CD8-positive, alpha-beta memory T cell (primary cell): ENCODE measurements around the gene MEF2A. TPM values are rescaled to one million over a fixed set of nuclear protein-coding genes. Genes with fewer than 3 reads are reported as not detected.

Experiments used
- CTCF ChIA-PET: fragments of 350-600 bp; sonication (Branson Sonifier 250); formaldehyde crosslinking; loops from one replicate; lab custom pipeline; 2021; ENCODE audit warnings: antibody characterized with exemption; lab: Charles Lee
- POLR2A ChIA-PET: fragments of 350-600 bp; sonication (Branson Sonifier 250); formaldehyde crosslinking; loops from one replicate; lab custom pipeline; 2021; ENCODE audit warnings: antibody characterized with exemption; lab: Charles Lee
- DNase-seq, 5 donors: peaks; one replicate each; pipeline versions ENCODE4 v3.0.0 to v3.0.0-alpha.2; 2020 to 2022; ENCODE audit warnings: mixed read lengths in 1 of 5
- H3K27ac ChIP-seq: one replicate; pipeline ENCODE4 v1.7.0; 2013; ENCODE audit warnings: low read depth, mild to moderate bottlenecking, low read length, moderate library complexity
- H3K27me3 ChIP-seq: 2 replicates; pipeline ENCODE4 v1.7.0; 2013; ENCODE audit warnings: low read length, mild to moderate bottlenecking; ENCODE audit not compliant: insufficient read depth, poor library complexity, severe bottlenecking
- H3K36me3 ChIP-seq: 2 replicates; pipeline ENCODE4 v1.7.0; 2013; ENCODE audit warnings: mild to moderate bottlenecking, low read length, moderate library complexity; ENCODE audit not compliant: insufficient read depth
- H3K4me1 ChIP-seq: 2 replicates; pipeline ENCODE4 v1.7.0; 2013; ENCODE audit warnings: mild to moderate bottlenecking, low read length, moderate library complexity; ENCODE audit not compliant: insufficient read depth
- H3K4me3 ChIP-seq: 2 replicates; pipeline ENCODE4 v1.7.0; 2013; ENCODE audit warnings: mild to moderate bottlenecking, low read length
- H3K9me3 ChIP-seq: 2 replicates; pipeline ENCODE4 v1.7.0; 2013; ENCODE audit warnings: mild to moderate bottlenecking, low read length
- H3K27ac Mint-ChIP-seq, 8 donors: one replicate each; pipeline ENCODE4 v1.8.0; 2020 to 2021; ENCODE audit warnings: mixed read lengths in 8 of 8, mild to moderate bottlenecking in 6 of 8, inconsistent platforms in 3 of 8, moderate library complexity in 3 of 8
- H3K27me3 Mint-ChIP-seq, 2 donors: one replicate each; pipeline ENCODE4 v1.8.0; 2020 to 2021; ENCODE audit warnings: mixed read lengths in 2 of 2, mild to moderate bottlenecking in 1 of 2, moderate library complexity in 1 of 2
- H3K36me3 Mint-ChIP-seq, 3 donors: one replicate each; pipeline ENCODE4 v1.8.0; 2020 to 2021; ENCODE audit warnings: mixed read lengths in 3 of 3, inconsistent platforms in 1 of 3, mild to moderate bottlenecking in 1 of 3
- H3K4me1 Mint-ChIP-seq, 3 donors: one replicate each; pipeline ENCODE4 v1.8.0; 2020 to 2021; ENCODE audit warnings: mixed read lengths in 3 of 3, inconsistent platforms in 1 of 3, mild to moderate bottlenecking in 1 of 3
- H3K4me3 Mint-ChIP-seq, 7 donors: one replicate each; pipeline ENCODE4 v1.8.0; 2020 to 2021; ENCODE audit warnings: mixed read lengths in 7 of 7, mild to moderate bottlenecking in 6 of 7, moderate library complexity in 4 of 7, inconsistent platforms in 2 of 7
- H3K9me3 Mint-ChIP-seq, 5 donors: one replicate each; pipeline ENCODE4 v1.8.0; 2020 to 2022; ENCODE audit warnings: mixed read lengths in 5 of 5, mild to moderate bottlenecking in 3 of 5, moderate library complexity in 2 of 5, inconsistent platforms in 1 of 5
- polyA plus RNA-seq: library from polyadenylated mRNA; unstranded; fragments of 300-500 nt; fragmentation: Illumina TruSeq; gene quantifications from one replicate; pipeline ENCODE4 v1.2.3, GENCODE V29; 2021
- total RNA-seq, 2 experiments: library from RNA; stranded (reverse); gene quantifications; one replicate each; pipeline ENCODE4 v1.2.3, GENCODE V29; 2021

Gene MEF2A
- total and polyA plus RNA-seq, 3 experiments from 2014 or later: 15.3 to 22.4 (median 21.1) TPM

DNA sequence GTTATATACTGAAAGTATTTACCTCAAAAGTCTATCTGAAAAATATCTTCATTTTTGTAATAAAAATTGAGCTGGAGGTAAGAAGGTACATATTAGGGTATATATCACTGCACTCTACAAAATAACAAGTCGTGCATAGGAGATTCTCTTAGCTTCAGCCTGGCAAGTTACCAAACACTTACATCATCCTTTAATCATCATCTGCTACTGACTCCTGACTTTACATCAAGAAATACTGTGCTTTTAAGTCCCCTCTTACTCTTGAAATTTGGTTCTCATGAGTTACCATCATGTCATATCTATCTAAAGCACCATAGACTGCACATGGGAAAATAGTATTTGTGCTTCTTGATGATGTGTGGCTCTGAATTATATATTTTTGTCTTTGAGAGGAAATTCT lies 116.7 kb downstream of the MEF2A start:
- POLR2A ChIA-PET: no interaction called here
- no peak overlapping the region for H3K4me3 Mint-ChIP-seq
- no peaks in the 10 kb centered on the region for H3K27me3 Mint-ChIP-seq
- H3K4me1 Mint-ChIP-seq: peaks cover 19 to 42% (median 39%) of the 10 kb centered on the region in 3 donors
- H3K36me3 Mint-ChIP-seq: peaks cover 33 to 53% (median 35%) of the 10 kb centered on the region in 3 donors
- Histone ChIP-seq H3K27me3 (no peaks in the 10 kb centered on the region), H3K4me3 (no peak overlapping the region), H3K36me3 (no peaks in the 10 kb centered on the region), H3K9me3 (no peaks in the 10 kb centered on the region), H3K4me1 (peaks cover 18% of the 10 kb centered on the region), H3K27ac (no peak overlapping the region)
- CTCF ChIA-PET: interaction anchor here (0.9 kb wide), 1 partner anchor 22 kb away, joined by 3 read pairs; no protein-coding TSS in a partner anchor
- H3K9me3 Mint-ChIP-seq: peaks cover 2 to 8% (median 6%) of the 10 kb centered on the region in 5 donors
- no peak for DNase-seq
- peak overlapping the region in 2 of 8 donors; percentile 37 to 40 for H3K27ac Mint-ChIP-seq

DNA sequence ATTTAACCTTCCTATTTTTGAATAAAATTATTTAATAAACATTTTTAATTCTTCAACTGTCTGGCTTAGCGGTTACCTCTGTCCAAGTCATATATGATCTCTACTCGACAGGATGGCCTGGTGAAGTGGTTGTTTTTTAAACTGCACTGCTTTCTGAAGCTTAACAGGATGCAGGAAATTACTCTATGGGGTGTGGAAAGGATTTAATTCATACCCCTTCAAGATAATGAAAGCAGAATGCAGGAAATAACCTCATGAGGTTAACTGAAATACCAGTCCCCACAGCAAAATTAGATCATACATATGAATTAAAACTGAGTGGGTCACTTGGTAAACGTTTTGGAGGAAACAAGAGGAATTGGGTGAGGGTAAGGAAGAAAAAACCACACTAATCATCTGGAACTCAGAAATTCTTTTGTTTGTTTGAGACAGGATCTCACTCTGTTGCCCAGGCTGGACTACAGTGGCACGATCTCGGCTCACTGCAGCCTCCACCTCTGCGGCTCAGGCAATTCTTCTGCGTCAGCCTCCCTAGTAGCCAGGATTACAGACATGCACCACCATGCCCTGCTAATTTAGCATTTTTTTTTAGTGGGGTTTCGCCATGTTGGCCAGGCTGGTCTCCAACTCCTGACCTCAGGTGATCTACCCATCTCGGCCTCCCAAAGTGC lies 117.4 kb downstream of the MEF2A start:
- peaks cover 18% of the 10 kb centered on the region for H3K4me1 ChIP-seq
- H3K27ac ChIP-seq: no peak overlapping the region
- no peaks in the 10 kb centered on the region for H3K9me3 ChIP-seq
- H3K27me3 Mint-ChIP-seq: no peaks in the 10 kb centered on the region
- peaks cover 31 to 50% (median 36%) of the 10 kb centered on the region in 3 donors for H3K36me3 Mint-ChIP-seq
- peaks cover 19 to 42% (median 39%) of the 10 kb centered on the region in 3 donors for H3K4me1 Mint-ChIP-seq
- peak overlapping the region in 6 of 8 donors; percentile 0 to 79 (median 40) for H3K27ac Mint-ChIP-seq
- CTCF ChIA-PET: no interaction called here
- POLR2A ChIA-PET: no interaction called here
- H3K9me3 Mint-ChIP-seq: peaks cover 2 to 8% (median 6%) of the 10 kb centered on the region in 5 donors
- no peak overlapping the region for H3K4me3 Mint-ChIP-seq
- no peak overlapping the region for H3K4me3 ChIP-seq
- H3K36me3 ChIP-seq: no peaks in the 10 kb centered on the region
- no peaks in the 10 kb centered on the region for H3K27me3 ChIP-seq
- DNase-seq: peak in 1 of 5 donors; percentile 17

DNA sequence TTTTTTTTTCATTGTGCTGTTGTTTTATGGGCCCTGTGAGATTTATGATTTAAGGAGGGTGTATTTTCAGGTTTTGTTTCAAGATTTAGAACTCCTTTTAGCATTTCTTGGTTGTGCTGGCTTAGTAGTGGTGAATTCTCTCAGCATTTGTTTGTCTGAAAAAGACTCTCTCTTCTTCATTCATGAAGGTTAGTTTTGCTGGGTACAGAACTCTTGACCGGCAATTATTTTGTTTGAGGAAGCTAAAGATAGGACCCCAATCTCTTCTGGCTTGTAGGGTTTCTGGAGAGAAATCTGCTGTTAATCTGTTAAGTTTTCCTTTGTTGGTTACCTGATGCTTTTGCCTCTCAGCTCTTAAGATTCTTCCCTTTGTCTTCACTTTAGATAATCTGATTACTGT lies 120.5 kb downstream of the MEF2A start:
- Mint-ChIP-seq H3K4me3 (no peak overlapping the region), H3K9me3 (peaks cover 2 to 8% (median 6%) of the 10 kb centered on the region in 5 donors), H3K36me3 (peaks cover 34 to 59% (median 46%) of the 10 kb centered on the region in 3 donors), H3K4me1 (peaks cover 19 to 37% (median 34%) of the 10 kb centered on the region in 3 donors), H3K27ac (no peak overlapping the region), H3K27me3 (no peaks in the 10 kb centered on the region)
- DNase-seq: no peak
- Histone ChIP-seq H3K27ac (no peak overlapping the region), H3K4me1 (peaks cover 18% of the 10 kb centered on the region), H3K9me3 (no peaks in the 10 kb centered on the region), H3K36me3 (no peaks in the 10 kb centered on the region), H3K27me3 (no peaks in the 10 kb centered on the region), H3K4me3 (no peak overlapping the region)
- CTCF ChIA-PET: no interaction called here
- POLR2A ChIA-PET: no interaction called here

DNA sequence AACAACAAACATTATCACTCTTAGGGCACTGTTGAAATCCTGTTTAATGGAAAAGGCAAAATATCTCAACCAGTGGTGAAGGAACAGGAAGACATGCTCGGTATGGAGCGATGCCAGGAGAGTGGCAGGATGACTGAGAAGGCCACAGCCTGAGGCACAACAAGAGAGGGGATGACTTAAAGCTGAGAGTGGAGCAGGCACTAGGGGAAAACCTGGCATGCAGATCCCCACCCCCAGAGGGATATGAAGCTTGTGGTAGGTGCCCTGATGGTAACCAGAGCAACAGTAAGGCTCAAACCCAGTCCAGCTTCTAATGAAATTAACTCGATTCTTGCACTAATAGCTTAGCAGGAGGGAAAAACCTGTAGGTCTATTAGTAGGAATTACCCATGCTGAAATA lies 127.0 kb downstream of the MEF2A start:
- Mint-ChIP-seq H3K27me3 (no peaks in the 10 kb centered on the region), H3K4me1 (no peaks in the 10 kb centered on the region), H3K4me3 (no peak overlapping the region), H3K9me3 (no peaks in the 10 kb centered on the region), H3K36me3 (peaks cover 32 to 70% (median 34%) of the 10 kb centered on the region in 3 donors), H3K27ac (peak overlapping the region in 1 of 8 donors; percentile 35)
- ChIA-PET CTCF (interaction anchor here (1.1 to 1.5 kb wide), 2 partner anchors 9 to 11 kb away, joined by 3 to 5 read pairs; no protein-coding TSS in a partner anchor), POLR2A (no interaction called here)
- H3K4me1 ChIP-seq: no peaks in the 10 kb centered on the region
- no peak for DNase-seq
- no peaks in the 10 kb centered on the region for H3K9me3 ChIP-seq
- H3K27me3 ChIP-seq: no peaks in the 10 kb centered on the region
- peaks cover 6% of the 10 kb centered on the region for H3K36me3 ChIP-seq
- no peak overlapping the region for H3K4me3 ChIP-seq
- no peak overlapping the region for H3K27ac ChIP-seq

DNA sequence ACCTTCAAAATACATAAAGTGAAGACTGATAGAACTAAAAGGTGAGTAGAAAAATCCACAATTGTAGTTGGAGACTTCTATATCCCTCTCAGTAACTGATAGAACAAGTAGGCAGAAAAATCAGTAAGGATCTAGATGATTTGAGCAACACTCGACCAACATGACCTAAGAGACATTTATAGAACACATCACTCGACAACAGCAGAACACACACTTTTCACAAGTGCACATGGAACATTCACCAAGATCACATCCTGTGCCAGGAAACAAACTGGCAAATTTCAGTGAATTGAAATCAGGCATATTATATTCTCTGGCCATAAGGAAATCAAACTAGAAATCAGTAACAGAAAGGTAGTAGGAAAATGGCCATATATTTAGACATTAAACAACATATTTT lies 130.3 kb downstream of the MEF2A start:
- no peaks in the 10 kb centered on the region for H3K4me1 Mint-ChIP-seq
- ChIA-PET CTCF (interaction anchor here (1.5 kb wide), 1 partner anchor 8 kb away, joined by 5 read pairs; no protein-coding TSS in a partner anchor), POLR2A (no interaction called here)
- no peak for DNase-seq
- H3K27me3 Mint-ChIP-seq: no peaks in the 10 kb centered on the region
- Histone ChIP-seq H3K4me1 (no peaks in the 10 kb centered on the region), H3K4me3 (no peak overlapping the region), H3K36me3 (peaks cover 6% of the 10 kb centered on the region), H3K27me3 (no peaks in the 10 kb centered on the region), H3K27ac (no peak overlapping the region), H3K9me3 (no peaks in the 10 kb centered on the region)
- H3K4me3 Mint-ChIP-seq: no peak overlapping the region
- peaks cover 15 to 46% (median 22%) of the 10 kb centered on the region in 3 donors for H3K36me3 Mint-ChIP-seq
- H3K9me3 Mint-ChIP-seq: no peaks in the 10 kb centered on the region
- H3K27ac Mint-ChIP-seq: peak overlapping the region in 1 of 8 donors; percentile 64

DNA sequence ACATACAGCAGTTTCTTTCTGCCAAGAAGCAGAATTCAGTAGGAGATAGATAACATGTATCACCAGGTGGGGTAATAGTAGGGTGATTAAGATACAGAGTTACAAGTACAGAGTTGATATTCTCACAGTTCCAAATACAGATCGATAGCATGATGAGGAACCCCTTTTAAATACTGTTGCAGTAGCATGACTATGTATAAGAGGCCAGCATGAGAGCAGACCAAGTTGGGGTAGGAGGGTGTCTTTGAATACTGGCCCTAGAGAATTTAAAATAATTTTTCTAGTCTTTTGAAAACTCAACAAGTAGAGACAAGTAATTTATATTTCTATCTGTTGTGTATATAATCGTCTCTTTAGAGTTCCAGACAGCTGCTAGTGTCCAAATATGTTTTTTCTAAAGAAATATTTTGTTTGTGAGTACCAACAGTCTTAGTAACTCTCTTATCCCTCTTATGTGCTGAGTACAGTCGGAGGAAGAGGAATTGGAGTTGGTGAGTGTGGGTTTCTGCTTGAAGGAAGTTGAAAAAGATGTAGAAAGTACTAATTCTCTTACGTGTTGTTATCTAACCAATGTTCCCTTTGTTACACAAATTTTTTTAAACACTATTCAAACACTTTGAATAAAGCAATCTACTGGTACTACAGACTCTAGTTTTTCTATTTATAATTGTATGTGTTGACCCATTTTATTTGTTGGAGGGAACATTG lies 137.3 kb downstream of the MEF2A start:
- peaks cover 0 to 4% (median 0%) of the 10 kb centered on the region in 3 donors for H3K36me3 Mint-ChIP-seq
- Histone ChIP-seq H3K9me3 (no peaks in the 10 kb centered on the region), H3K27ac (no peak overlapping the region), H3K4me1 (peaks cover 17% of the 10 kb centered on the region), H3K36me3 (no peaks in the 10 kb centered on the region), H3K27me3 (no peaks in the 10 kb centered on the region), H3K4me3 (no peak overlapping the region)
- no peak overlapping the region for H3K4me3 Mint-ChIP-seq
- no peaks in the 10 kb centered on the region for H3K9me3 Mint-ChIP-seq
- POLR2A ChIA-PET: no interaction called here
- DNase-seq: no peak
- H3K27ac Mint-ChIP-seq: peak overlapping the region in 4 of 8 donors; percentile 4 to 79 (median 20)
- CTCF ChIA-PET: interaction anchor here (0.6 to 3.9 kb wide), 10 partner anchors 11 to 448 kb away, joined by 3 to 52 read pairs (median 12); partner anchors contain the start of gene MEF2A
- peaks cover 21 to 34% (median 31%) of the 10 kb centered on the region in 3 donors for H3K4me1 Mint-ChIP-seq
- no peaks in the 10 kb centered on the region for H3K27me3 Mint-ChIP-seq

DNA sequence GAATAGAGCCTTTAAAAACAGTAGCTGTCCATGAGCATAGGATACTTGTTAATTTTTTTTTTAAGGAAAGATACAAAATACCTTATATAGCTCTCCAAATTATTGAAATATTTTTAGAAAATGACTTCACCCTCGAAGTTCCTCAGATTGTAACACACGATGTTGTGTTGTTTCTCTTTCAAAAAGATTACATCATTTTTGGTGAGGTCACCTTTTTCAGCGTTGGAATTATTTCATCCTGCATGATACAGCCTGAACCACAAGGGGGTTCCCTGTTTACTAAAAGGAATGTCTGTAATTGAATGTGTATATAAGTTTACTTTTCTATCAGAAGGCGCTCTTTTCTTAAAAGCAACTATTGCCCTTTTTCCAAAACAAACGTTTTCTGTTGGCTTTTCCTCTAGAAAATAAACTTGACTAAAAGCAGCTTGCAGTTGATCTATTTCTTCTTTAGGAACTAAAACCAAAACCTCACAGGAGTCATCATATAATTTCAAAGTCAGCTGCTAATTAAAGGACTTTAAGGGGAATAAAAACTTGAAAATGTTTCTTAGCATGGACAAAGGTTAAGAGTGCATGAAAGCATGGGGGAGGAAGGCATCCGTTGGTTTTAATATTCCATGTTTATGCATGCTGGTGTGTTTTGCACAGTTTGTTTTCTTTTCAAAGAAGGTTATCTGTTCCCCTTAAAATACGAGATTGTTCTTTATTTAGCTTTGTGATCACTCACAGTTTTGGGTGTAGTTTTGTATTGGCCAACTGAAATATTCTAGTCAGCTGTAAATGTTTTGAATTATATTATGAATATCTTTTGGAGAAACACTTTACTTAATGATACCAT lies 138.0 kb downstream of the MEF2A start:
- no peaks in the 10 kb centered on the region for H3K36me3 ChIP-seq
- H3K9me3 ChIP-seq: no peaks in the 10 kb centered on the region
- CTCF ChIA-PET: interaction anchor here (0.7 to 3.9 kb wide), 33 partner anchors 8 to 847 kb away, joined by 3 to 52 read pairs (median 4); partner anchors contain the start of genes LRRC28, LYSMD4 and MEF2A
- POLR2A ChIA-PET: interaction anchor here (1.0 kb wide), 1 partner anchor 30 kb away, joined by 4 read pairs; the partner anchor contains the start of gene LYSMD4
- no peaks in the 10 kb centered on the region for H3K27me3 ChIP-seq
- H3K4me1 ChIP-seq: peaks cover 19% of the 10 kb centered on the region
- H3K4me3 ChIP-seq: no peak overlapping the region
- Mint-ChIP-seq H3K27ac (no peak overlapping the region), H3K4me3 (no peak overlapping the region), H3K36me3 (peaks cover 1 to 9% (median 4%) of the 10 kb centered on the region in 3 donors), H3K9me3 (no peaks in the 10 kb centered on the region), H3K4me1 (peaks cover 24 to 34% (median 32%) of the 10 kb centered on the region in 3 donors), H3K27me3 (no peaks in the 10 kb centered on the region)
- no peak for DNase-seq
- no peak overlapping the region for H3K27ac ChIP-seq
